ENCODE measurements around the gene FCRL1.

The FCRL1 gene

DNA sequence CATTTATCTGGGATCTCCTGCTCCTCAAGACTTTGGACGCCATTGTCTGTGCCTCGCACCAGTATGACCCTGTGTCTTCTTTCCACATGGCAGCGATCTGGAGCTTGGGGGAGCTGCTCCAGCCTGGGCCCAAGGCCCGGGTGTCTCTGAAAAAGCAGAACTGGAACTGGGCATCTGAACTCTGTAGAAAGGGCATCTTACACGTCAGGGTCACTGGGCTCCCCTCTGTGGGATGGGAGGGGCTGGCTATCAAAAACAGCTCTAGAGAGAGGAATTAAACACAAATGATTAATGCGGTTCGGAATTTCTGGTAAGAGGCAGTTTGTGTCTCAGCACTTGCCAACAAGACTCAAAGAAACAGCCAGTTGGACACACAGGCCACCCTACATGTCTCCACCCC is 16.1 kb downstream of the FCRL1 start:
- DNase-seq (ENCODE audit: low read depth in 1 of 2, low spot score in 1 of 2): no peak

DNA sequence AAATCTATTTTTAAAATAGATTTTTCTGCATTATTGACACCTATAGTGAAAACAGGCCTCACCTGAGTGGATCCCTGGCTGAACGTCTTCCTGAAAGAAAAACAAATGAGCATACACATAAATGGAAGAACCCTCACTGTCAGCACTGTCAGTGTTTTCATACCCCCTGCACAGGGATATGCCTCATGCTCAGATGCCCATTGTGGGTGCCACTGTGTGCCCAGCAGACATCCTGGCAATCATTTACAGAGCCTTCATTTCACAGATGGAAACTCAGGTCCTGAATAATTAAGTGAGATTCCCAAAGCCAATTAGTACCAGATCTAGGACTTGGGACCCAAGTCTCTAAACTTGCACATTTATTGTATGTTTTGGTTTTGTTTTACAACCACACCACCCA is 19.9 kb downstream of the FCRL1 start:
- no peak for DNase-seq (ENCODE audit: low read depth in 1 of 2, low spot score in 1 of 2)

DNA sequence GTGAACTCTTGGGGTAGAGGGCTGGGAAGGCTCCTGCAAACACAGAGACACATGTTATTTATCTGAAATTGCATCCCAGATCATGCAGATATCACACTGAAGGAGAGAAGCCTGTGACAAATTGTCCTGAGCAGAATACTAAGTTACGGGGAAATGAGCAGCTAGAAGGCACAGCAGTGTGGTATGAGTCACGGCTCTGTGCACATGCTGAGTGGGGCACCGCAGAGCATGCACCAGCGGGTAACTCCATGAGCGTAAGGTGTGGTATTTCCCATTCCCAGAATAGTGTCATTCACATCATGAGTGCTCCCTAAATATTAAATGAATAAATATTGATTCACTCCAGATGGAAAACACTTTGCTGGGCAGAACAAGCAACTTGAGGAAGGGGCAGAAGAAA is 21.7 kb downstream of the FCRL1 start:
- no peak for DNase-seq (ENCODE audit: low read depth in 1 of 2, low spot score in 1 of 2)

DNA sequence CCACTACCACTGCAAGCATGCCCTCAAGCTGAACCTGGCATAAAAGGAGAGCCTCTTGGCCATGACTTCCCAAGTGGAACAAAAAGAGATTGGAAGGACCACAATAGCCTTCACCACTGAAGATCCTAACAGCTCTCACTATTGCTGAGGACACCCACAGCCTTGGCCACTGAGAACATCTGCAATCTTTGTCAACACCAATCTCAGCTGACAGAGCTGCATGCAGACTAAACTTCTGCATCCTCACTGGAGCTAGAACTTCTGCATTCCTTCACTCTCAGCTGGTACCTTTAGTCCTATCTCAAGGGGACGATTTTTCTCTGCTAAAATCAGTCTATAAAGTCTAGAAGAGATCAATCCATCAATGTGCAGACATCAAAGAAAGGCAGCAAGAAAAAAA is 34.7 kb downstream of the FCRL1 start:
- no peak for DNase-seq (ENCODE audit: low read depth in 1 of 2, low spot score in 1 of 2)

DNA sequence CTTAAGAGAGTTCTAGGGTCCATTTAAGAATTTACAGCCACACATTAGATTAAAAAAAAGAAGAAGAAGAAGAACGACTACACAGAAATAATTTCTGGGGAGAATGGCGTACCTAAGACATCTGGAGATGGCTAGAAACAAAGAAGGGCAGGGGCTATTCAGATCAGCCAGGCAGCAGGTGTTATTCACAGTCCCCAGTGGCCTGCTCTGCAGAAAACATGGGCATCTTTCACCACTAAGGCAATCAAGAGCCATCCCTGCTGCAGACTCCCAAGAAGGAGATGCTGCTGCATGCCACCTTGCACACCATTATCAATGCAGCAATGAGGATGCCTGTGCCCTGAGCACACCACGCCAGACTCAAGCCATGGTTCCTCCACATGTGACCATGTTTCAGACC is 35.1 kb downstream of the FCRL1 start:
- DNase-seq (ENCODE audit: low read depth in 1 of 2, low spot score in 1 of 2): no peak

DNA sequence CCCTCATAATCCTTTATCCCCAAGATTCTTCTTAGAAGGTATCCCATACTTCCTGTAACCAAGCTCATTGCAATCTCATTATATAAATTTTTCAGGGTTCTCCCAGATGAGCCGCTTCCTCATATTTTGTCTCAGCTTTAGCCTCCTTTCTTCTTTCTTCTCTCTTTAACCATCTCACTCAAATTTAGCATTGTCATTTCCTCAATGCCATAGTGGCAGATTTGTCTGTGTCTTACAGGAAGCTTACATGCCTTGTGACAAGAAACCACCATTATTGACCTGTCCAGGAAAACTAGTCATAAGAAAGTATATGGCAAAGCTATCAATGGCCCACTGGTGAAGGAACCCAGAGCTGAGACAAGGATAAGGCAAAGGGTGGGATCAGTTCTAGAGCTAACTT is 37.0 kb downstream of the FCRL1 start:
- DNase-seq (ENCODE audit: low read depth in 1 of 2, low spot score in 1 of 2): no peak

DNA sequence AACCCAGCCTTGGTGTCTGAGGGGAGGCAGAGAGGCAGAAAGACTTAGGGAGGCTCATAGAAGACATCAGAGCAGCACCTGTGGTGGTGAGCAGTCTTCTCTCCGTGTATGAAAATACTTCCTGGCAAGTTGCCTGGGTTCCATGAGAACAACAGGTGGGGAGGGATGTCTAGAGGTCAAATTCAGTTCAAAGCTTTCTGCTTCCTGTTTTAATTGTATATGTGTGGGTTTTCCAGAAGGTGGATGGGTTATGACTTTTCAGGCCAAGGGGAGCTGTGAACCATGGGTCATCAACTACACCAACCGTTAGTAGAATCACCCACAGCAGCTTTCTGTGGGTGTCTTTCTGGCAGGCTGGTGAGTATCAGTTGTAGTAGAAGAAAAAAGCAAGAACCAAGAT is 38.9 kb downstream of the FCRL1 start:
- DNase-seq (ENCODE audit: low read depth in 1 of 2, low spot score in 1 of 2): no peak

DNA sequence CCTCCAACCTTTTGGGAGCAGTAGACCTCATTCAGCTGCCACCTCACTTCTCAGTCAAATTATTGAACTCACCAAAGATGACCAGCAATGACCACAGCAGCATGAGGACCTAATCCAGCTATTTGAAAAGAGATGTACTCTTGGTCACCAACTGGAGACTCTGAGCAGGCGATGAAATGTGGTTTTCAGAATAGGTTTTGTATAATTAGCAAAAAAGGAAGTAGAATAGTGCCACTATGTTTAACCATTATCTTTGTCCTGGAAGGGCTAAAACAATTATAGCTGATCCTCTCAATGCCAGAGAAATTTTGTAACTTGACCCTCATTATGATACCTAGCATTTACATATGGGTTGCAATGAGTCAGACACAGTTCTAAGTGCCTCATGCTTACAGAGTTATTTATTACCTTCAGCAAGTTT is 42.9 kb downstream of the FCRL1 start, which contains the start of gene FCRL2:
FCRL2 (minus strand) TSS at position 162 of the 421 bp plus-strand sequence; CDS start at position 103, 59 bp downstream.
- DNase-seq (ENCODE audit: low read depth in 1 of 2, low spot score in 1 of 2): no peak

DNA sequence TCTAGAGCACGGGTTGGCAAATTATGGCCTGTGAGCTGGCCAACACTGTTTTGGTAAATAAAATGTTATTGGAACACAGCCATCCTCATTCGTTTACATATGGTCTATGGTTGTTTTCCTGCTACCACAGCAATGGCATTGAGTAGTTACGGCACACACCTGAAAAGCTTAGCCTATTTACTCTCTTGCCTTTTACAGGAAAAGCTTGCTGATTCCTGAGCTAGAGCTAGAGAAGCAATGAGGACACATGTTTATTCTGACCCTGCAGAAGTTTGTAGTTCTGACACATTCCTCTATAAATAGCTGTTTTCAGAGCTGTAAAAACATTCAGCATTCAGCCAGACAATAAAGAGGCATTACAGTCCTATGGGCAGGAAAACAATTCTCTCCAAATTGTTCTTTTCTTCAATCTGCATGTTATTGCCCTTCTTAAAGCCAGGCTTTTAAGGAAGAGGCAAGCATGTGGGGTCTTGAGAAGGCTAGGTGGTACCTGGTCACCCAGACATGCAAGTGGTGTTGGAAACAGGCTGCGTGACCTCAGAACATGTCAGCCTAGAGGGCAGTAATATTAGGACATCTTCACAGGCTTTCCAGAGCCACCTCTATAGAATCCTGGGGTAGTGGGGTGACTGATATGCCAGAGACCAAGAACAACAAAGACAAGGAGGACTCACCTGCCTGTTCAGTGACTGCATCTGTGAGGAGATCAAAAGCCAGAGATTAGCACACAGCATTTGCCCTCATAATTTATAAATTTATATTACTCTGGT is 44.6 kb downstream of the FCRL1 start:
- DNase-seq (ENCODE audit: low read depth in 1 of 2, low spot score in 1 of 2): no peak

DNA sequence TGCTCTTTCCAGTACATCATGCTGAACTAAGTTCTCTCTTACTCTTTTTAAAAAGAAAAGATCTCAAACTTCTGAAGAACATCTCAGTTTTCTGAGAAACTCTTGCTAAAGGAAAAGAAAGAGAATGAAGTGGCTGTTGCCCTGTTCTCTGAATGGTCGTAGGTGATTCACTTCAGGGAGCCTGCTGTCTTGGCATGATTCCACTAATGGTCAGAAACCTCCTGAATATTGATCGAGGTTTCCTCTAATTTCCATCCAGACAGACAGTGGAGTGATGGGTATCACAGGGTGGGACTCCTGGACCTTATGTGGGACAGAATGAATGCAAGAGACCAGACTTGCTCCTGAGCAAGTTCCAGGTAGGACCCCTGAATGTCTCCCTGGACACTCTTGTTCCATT is 45.5 kb downstream of the FCRL1 start:
- DNase-seq (ENCODE audit: low read depth in 1 of 2, low spot score in 1 of 2): no peak

DNA sequence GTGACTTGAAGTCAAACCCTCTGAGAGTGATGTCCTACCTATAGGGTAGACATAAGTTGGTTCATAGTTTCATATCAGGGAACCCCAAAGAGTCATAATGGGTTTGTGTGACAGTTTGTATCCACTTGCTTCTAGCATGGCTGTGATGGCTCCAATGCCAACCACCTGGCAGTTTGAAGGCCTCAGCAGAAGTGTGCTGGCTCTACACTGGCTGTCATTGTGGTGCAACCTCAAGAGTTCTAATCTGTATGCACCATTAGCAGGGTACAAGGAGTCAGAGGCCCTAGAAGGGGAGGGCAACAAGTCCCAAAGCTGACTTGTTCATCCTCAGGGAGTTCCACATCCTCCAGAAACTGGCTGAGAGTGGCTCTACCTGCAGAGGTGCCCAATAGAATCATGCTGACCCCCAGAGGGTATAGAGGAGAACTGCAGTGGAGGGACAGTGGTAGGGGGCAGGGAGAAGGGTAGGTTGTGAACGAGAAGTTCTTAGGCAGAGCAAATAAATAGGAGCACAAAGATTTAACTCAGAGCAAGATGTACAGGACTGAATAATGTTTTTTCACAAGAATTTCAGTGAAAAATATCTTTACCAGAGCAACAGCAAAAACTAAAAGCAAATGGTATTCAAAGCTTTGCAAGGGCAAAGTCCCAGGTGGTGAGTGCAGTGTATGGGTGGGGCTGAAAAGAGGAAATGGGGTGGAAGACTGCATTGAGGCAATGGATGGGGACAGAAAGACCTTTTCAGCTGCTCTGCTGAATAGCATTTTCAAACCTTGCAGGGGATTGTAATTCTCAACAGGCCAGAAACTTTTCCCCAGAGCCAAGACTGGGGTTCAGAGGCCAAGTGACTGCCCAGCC is 46.2 kb downstream of the FCRL1 start:
- DNase-seq (ENCODE audit: low read depth in 1 of 2, low spot score in 1 of 2): no peak

DNA sequence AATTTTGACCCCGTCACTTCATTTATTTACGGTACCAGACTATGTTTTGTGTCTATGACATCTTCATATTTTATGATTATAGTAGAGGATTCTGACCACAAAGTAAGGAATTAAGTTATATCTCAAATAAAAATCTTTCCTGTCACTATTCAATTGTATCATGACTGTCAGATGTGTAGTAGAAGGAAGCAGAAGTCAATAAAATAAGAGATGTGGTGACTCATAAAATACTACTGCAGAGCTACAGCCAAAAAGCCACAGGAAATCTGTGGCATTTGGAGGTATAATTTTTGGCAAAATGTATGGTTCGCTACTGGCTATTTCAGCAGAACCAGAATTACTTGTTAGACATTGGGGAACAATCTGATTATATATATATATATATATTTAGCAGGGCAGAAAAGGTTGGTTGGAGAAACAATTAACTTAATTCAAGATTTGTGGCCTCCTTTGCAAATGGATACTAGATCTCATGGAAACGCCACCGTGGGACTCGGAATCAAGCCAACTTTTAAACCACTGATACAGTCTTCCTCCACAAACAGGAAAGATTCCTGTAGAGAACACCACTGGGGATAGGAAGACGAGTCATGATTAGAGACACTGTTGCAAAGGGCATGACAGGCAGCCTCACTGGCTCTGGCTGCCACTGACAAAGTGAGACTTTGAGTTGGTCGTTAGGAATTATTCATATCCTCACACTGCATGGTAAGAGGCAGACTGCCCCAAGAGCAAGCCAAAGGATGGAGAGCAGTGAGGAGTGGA is 48.1 kb downstream of the FCRL1 start:
- DNase-seq (ENCODE audit: low read depth in 1 of 2, low spot score in 1 of 2): no peak

DNA sequence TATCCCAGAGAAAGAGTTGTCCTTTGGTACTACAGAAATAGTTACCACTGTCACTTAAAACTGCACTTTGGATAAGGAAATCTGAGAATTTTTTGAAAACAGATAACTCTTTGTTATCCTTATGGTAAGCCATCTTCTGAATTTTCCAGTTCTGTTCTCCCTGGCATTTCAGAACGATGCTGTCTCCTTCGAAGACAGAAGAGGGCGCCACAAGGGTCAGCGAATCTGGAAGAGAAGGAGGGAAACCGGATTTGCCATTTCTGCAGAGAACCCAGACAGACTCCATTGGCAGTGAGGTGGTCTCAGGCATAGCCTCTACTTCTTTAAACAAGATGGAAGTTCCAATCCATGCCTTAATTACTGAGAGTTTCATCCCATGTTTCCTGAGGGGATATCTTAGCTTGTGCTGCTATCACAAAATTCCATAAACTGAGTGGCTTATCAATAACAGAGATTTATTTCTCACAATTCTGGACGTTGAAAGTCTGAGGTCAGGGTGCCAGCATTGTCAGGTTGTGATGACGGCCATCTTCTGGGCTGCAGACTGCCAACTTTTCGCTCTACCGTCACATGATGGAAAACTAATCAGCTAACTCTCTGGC is 49.4 kb downstream of the FCRL1 start:
- DNase-seq (ENCODE audit: low read depth in 1 of 2, low spot score in 1 of 2): no peak

DNA sequence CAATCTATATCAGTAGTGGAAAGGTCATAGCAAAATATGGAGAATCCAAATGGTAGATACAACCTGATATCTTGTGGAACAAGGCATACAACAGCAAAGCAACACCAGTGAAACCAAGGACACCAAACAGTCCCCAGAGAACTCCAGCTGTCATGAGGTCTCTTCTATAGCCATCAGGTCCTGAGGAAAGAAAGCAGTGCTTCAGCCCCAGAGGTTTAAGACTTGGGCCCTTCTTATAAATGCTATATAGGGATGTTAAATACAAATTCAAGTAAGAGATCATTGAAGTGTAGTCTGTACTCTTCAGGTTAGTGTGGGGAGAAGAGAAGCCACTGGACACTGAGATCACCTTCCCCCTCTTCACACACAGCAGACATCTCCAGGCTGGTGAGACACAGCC is 53.1 kb downstream of the FCRL1 start:
- no peak for DNase-seq (ENCODE audit: low read depth in 1 of 2, low spot score in 1 of 2)

DNA sequence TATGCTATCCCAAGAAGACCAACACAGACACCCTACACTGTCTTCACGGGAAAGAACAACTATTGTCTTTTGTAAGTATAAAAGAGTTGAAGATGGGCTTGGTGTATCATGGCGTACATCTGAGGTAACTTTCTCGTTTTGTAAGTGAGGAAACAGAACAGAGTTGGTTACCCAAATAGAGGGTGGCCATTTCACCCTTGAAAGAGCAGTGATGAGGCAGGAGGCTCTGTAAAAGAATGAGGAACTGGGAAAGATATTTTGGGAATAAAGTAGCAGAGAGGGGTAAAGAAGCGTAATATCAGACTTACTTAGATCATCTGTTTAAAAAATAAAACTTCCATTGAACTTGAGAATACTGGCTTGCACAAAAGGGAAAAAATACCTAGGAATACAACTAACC is 61.9 kb downstream of the FCRL1 start:
- no peak for DNase-seq (ENCODE audit: low read depth in 1 of 2, low spot score in 1 of 2)

DNA sequence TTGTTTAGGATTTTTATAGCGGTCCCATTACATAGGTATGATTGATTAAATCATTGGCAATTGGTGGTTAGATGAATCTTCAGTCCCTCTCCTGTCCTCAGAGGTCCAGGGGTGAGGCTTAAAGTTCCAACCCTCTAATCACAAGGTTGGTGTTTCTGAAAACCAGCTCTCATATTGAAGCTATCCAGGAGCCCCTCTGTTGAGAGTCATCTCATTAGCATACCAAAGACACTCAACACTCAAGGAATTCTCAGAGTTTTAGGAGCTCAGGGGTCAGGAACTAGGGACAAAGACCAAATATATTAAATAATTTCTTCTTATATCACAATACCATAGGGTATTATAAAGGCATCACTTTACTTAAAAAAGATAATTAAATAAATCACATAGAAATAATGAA is 66.3 kb downstream of the FCRL1 start:
- no peak for DNase-seq (ENCODE audit: low read depth in 1 of 2, low spot score in 1 of 2)

DNA sequence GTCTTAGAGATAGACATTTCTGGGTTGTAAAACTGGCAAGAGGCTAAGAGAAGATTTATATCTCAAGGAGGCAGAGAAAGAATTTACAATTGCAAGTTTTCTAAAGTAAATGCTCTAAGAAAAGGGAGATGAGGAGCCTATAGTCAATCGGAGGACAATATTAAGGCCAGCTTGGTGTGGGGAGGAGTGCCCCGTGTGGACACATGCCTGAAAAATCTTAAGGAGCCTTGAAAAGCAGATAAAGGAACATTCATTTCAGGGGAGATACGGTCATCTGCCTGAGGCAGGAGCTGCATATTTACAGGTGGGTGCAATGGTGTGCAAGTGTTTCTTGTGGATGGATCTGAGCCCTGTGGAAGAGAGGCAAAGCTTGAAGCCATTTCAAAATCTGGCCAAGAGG is 68.6 kb downstream of the FCRL1 start:
- no peak for DNase-seq (ENCODE audit: low read depth in 1 of 2, low spot score in 1 of 2)

DNA sequence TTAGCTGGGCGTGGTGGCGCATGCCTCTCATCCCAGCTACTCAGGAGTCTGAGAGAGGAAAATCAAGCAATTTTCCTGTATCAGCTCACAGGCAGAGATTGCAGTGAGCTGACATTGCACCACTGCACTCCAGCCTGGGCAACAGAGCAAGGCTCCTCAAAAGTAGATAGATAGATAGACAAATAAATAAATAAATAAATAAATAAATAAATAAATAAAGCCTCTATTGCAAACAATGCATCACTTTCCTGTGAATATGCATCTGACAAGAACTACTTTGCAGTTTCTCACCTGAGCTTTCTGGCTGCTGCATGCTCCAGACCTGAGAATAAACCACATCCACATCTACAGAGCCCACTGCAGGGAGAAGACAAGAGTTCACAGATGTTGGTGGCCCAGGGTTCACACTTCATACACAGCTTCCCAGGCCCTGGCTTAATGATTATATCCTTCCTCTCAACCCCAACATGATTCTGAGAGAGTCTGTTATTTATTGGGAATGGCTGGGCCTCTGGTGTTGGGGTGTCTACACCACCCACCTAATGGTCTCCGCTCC is 71.6 kb downstream of the FCRL1 start:
- DNase-seq (ENCODE audit: low read depth in 1 of 2, low spot score in 1 of 2): no peak
